GM18498 (cell line): Measurements from ENCODE around the gene HOXC6.

ENCODE experiments used
- ATAC-seq: cut with Tn5 transposase; IDR thresholded peaks from one replicate; pipeline ENCODE4 v1.9.1; 2021; ENCODE audit warnings: mild to moderate bottlenecking, moderate library complexity; ENCODE audit not compliant: unreplicated experiment

Gene HOXC6

GRCh38 chr12:54051874-54052437 lies 23.7 kb downstream of the HOXC6 start:
- ATAC-seq, result no peak

DNA sequence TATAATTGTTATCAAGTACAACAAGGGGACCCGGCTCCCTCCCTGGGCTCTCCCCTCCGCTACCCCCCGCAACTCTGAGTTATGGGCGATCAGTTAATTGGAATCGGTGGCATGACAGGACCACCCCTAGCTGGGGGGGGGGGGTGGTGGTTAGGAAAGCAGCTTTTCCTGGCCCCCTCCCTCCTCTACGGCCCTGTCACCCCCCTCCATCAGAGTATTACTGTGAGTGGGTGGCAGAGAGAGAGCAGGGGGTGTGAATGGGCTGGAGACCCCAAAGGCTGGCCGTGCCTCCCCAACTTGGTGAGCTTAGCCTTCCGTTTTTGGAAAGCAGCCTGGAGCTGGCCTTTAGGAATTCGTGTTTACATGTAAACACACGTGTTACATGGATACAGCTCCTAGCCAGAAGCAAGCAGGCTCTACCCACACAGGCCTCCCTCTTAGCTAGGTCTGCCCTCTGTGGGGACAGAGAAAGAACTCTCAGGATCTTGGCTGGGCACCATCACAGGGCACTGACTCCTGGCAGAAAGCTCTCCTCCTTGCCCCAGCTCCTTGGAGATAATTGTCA lies 24.3 kb downstream of the HOXC6 start:
- ATAC-seq, result no peak

GRCh38 chr12:54053003-54053750 lies 24.9 kb downstream of the HOXC6 start:
- peak; percentile 77 for ATAC-seq

- peak; percentile 54 for ATAC-seq
Measured at GRCh38 chr12:54053751-54054741, 25.8 kb downstream of the HOXC6 start, which contains the start of gene HOXC4. TSS of gene HOXC4 (plus strand) at chr12:54053835. CDS start at chr12:54053923, 88 bp downstream.

DNA sequence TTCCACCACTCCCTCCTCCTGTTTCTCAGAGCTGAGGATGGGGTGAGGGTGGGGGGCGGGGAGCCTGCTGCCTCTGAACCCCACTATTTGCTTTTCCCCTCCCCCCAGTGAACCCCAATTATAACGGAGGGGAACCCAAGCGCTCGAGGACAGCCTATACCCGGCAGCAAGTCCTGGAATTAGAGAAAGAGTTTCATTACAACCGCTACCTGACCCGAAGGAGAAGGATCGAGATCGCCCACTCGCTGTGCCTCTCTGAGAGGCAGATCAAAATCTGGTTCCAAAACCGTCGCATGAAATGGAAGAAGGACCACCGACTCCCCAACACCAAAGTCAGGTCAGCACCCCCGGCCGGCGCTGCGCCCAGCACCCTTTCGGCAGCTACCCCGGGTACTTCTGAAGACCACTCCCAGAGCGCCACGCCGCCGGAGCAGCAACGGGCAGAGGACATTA lies 26.5 kb downstream of the HOXC6 start:
- no peak for ATAC-seq

GRCh38 chr12:54055552-54055951 lies 27.3 kb downstream of the HOXC6 start:
- ATAC-seq, result no peak

DNA sequence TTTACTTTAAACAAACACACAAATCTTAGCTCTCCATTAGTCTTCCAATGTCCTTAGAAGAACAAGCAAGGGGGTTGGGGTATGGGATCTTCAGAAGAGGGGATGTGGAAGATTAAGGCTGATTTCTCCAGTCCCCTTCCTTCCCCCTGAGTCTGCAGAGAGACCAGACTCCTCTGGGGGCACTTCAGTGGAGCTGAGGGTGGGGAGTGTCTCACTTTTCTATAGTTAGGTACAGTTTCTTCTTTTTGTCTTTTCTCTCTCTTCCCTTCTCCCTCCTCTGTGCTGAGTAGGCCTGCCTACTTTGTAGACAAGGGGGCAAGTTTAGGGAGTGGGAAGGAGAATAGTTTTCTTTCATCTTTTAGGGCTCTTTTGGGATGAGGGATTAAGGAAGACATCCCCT lies 27.9 kb downstream of the HOXC6 start:
- ATAC-seq, result no peak

GRCh38 chr12:54058128-54058768 lies 30.0 kb downstream of the HOXC6 start:
- no peak for ATAC-seq

DNA sequence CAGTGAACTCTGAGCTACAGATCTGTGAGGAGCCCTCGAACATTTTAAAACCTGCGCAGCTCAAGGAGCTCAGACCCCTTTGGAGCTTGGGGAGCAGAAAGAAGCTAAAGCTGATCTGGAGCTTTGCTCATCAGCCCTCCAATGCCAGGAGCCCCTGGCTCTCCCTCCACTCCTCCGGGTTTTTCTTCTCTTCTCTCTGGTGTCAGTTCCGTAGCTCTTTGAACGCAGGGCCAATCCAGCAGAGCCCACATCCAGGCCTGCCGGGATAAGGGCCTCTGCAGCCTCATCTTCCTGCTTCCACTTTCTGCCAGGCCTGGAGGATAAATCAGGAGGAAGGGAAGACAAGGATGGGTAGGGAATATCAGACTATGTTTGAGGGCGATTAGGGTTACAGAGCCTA lies 31.4 kb downstream of the HOXC6 start:
- ATAC-seq, result no peak

GRCh38 chr12:54060174-54060974 lies 32.1 kb downstream of the HOXC6 start:
- ATAC-seq, result no peak

DNA sequence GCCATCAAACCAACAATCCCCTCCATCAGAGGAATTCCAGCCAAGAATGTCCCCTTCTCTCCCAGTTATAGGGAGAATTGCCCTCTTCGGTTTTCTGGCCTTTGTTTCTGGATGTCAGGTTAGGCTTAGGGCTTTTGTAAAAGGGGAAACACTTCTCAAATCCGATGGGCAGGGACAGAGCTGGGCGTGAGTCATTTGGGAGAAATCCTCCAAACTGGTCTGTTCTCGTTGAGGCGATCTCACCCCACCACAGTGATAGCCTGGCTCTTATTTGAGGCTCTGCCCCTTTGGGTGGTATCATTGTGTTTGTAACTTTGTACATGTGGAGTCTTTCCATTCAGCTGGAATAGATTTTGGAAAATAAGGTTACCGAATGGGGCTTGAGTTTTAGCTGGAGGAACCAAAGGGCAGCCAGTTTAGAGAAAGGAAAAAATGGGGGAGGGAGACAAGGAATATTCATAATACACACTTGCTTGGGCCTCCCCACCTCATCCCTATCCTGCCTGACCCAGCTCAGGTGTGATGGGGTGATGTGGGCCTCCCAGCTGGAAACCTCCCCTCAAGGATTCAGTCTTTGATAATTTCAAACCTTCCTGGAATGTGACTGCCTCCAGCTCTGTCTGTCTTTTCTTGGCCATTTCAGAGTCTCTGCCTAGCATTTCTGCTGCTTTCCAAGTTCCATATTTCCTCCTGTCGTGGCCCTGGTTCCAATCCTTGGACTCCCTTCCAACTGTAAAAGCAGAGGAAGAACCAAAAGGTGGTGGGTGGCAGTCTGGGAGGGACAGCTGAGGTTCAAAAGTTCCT lies 32.9 kb downstream of the HOXC6 start:
- no peak for ATAC-seq

DNA sequence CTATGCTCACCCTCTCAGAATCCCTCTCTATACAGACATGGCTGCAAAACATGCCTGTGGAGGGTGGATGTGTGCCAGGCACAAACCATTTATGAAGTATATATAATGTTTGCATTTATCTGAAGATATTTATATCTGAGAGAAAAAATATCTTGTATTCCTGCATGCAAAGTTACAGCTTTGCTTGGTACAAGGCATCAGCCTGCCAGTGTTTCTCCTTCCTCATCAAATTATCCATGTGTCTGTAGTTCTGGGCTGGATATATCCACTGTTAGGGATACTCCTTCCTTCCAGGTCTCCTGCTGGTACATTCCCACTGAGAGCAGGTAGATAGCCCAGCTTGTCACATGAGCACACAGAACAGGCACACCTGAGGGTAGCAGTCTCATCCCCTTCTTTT lies 37.4 kb downstream of the HOXC6 start:
- ATAC-seq, result no peak

- no peak for ATAC-seq
Measured at GRCh38 chr12:54066408-54066807, 38.2 kb downstream of the HOXC6 start.

DNA sequence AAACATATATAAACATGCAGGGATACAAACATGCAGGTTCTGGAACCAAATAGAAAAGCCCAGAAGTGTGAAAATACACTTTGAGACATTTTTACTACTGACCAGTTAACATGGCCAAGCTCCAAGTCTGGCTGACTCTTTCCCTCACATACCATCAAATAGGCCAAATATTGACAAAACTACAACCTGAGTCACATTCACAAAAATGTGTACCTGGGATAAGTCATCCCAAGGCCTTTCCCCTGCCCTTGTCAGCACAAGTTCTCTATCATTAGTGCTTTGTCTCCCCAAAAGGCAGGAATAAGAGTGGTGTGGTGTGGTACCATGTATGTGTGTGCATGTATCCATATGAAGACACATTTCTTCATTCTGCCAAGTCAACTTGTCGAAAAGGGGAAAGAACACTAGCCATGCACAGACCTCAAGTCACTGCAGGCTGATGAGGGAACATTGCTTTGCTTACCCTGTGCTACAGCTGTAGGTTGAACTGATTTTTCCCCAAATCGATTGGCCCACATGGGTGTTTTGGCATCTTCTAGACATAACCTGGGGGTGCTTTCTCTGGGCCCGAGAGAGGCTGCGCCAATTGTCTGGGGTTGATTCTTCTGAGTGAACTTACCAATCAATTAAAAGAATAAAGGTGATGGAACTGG lies 40.3 kb downstream of the HOXC6 start:
- ATAC-seq, result no peak

DNA sequence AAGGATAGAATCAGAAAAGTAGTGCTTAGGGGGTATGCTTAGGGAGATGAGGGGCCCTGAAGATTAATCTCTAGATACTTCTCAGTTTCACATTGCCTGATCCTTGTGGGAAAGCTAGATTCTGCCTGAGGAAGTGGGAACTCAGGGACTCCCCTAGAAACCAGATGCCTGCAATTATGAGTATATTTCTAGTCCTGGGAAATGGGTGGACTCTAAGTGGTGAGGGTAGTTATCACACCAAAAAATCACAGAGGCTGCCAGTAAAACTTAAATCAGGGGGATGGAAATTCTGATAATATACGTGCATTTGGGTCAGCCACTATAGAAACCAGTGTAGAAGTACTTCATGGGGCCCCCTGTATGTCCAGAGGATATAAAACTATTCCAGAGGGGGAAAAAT lies 43.7 kb downstream of the HOXC6 start:
- ATAC-seq, result no peak

DNA sequence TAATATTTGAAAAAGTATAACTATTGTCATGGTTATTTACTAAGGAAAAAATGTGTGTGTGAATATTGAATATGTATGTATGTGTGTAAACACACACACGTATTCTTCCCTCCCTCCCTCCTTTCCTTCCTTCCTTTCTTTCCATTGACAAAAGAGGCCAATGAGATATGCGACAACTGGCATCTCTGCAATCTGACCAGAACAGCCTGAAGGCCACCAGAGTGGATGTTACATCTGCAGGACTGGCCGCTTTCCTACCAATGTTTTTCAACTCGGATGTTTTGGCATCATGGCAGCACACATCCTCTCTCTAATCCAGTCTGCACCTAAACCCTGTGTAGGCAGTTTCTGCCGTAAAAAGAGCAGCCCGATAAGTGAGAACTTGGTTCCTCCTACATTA lies 46.1 kb downstream of the HOXC6 start:
- no peak for ATAC-seq

DNA sequence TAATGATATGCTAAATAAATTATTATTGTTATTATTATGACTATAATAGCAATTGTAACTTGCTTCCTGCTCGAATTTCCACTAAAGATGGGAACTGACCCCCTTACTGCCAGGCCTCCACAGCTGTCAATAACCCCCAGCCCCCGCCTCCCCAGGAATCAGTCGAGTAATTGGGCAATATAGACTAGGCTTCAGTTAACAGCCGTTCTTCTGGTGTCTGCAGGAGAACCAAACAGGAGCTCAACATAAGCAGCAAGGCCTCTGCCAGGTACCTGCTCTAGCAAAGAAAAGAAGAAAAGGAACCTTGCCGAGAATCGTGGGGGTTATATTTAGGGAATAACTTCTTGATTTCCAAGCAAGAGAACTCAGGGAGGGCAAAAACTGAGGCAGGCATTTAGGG lies 47.2 kb downstream of the HOXC6 start:
- ATAC-seq, result no peak

- no peak for ATAC-seq
Measured at GRCh38 chr12:54075974-54076373, 47.7 kb downstream of the HOXC6 start.
